ENCODE measurements around the gene SLCO1A2. TPM values are rescaled to one million over a fixed set of nuclear protein-coding genes. Genes with fewer than 3 reads are reported as not detected.

Gene SLCO1A2
- total and polyA plus RNA-seq, 4 donors, result not detected

Other genes with a start within 250 kb of the SLCO1A2 start
- gene SLCO1B1, start 203.7 kb downstream of the SLCO1A2 start, total RNA-seq, result not detected
- not detected for gene SLCO1B1, start 203.7 kb downstream of the SLCO1A2 start, polyA plus RNA-seq
- not detected for gene IAPP, start 38.0 kb upstream of the SLCO1A2 start, total RNA-seq
- gene IAPP, start 38.0 kb upstream of the SLCO1A2 start, polyA plus RNA-seq, result under 1 TPM in 1 of 2 donors, not detected in 1; 0.36 TPM
- 10 to 100 TPM; 15.5 to 21.6 TPM for gene PYROXD1, start 102.7 kb upstream of the SLCO1A2 start, total RNA-seq
- gene PYROXD1, start 102.7 kb upstream of the SLCO1A2 start, polyA plus RNA-seq, result 10 to 100 TPM in 1 of 2 donors, 1 to 10 TPM in 1; 8.9 to 14.3 TPM
- gene RECQL, start 166.7 kb upstream of the SLCO1A2 start, total RNA-seq, result 10 to 100 TPM; 44.2 to 52.4 TPM
- 10 to 100 TPM; 28.2 to 31.3 TPM for gene RECQL, start 166.7 kb upstream of the SLCO1A2 start, polyA plus RNA-seq
- 10 to 100 TPM; 33.9 to 45.4 TPM for gene GOLT1B, start 166.9 kb upstream of the SLCO1A2 start, total RNA-seq
- gene GOLT1B, start 166.9 kb upstream of the SLCO1A2 start, polyA plus RNA-seq, result 10 to 100 TPM; 24.4 to 36.7 TPM
- gene SPX, start 191.4 kb upstream of the SLCO1A2 start, total RNA-seq, result under 1 TPM in 1 of 2 donors, not detected in 1; 0.09 TPM
- under 1 TPM in 1 of 2 donors, not detected in 1; 0.15 TPM for gene SPX, start 191.4 kb upstream of the SLCO1A2 start, polyA plus RNA-seq